T-cell (primary cell): ENCODE measurements around the gene ACOT12. TPM values are rescaled to one million over a fixed set of nuclear protein-coding genes. Genes with fewer than 3 reads are reported as not detected.

Experiments used
- ATAC-seq, 4 experiments: fragments of 200-7000 bp in 3 of 4; fragments of 150-1000 bp in 1 of 4; cut with Tn5 transposase; replicated peaks in 1 of 4; 1 replicate in 3 of 4; 2 replicates in 1 of 4; pipeline ENCODE4 v1.10.0; 2021; ENCODE audit warnings: moderate library complexity in 3 of 4, mild to moderate bottlenecking in 2 of 4, moderate number of reproducible peaks in 1 of 4
- CTCF ChIA-PET, 2 donors: fragments of 300-600 bp; sonication (Branson Sonifier 250); formaldehyde crosslinking; loops; one replicate each; lab custom pipeline; 2022; ENCODE audit warnings: antibody characterized with exemption in 2 of 2; lab: Charles Lee
- POLR2A ChIA-PET, 2 donors: fragments of 300-600 bp; sonication (Branson Sonifier 250); formaldehyde crosslinking; loops; one replicate each; lab custom pipeline; 2022; ENCODE audit warnings: antibody characterized with exemption in 2 of 2; lab: Charles Lee
- DNase-seq, 35 experiments: peaks; one replicate each; pipeline versions ENCODE4 v3.0.0 to v3.0.0-alpha.2; 2013 to 2023
- H3K27ac ChIP-seq: one replicate; pipeline ENCODE4 v1.5.1; 2013; ENCODE audit warnings: low read length
- H3K27me3 ChIP-seq, 2 experiments: replicated peaks in 1 of 2; 1 replicate in 1 of 2; 2 replicates in 1 of 2; pipeline versions ENCODE4 v1.6.1 to v1.7.0; 2013; ENCODE audit warnings: low read length in 1 of 2, mixed read lengths in 1 of 2; ENCODE audit not compliant: control insufficient read depth in 2 of 2, insufficient read depth in 2 of 2; ENCODE audit errors: extremely low read depth in 1 of 2
- H3K36me3 ChIP-seq, 2 donors: 1 replicate in 1 of 2; 2 replicates in 1 of 2; pipeline versions ENCODE4 v1.6.1 to v1.7.0; 2013; ENCODE audit warnings: low read length in 1 of 2; ENCODE audit not compliant: control insufficient read depth in 2 of 2, insufficient read depth in 1 of 2; ENCODE audit errors: extremely low read depth in 1 of 2
- H3K4me1 ChIP-seq, 2 experiments: 1 replicate in 1 of 2; 2 replicates in 1 of 2; pipeline versions ENCODE4 v1.6.1 to v1.7.0; 2013; ENCODE audit warnings: low read length in 2 of 2, mixed read lengths in 1 of 2; ENCODE audit not compliant: insufficient read depth in 2 of 2, control insufficient read depth in 1 of 2; ENCODE audit errors: extremely low read depth in 1 of 2
- H3K4me3 ChIP-seq, 2 donors: 1 replicate in 1 of 2; 2 replicates in 1 of 2; pipeline versions ENCODE4 v1.5.1 to v1.7.0; 2013; ENCODE audit warnings: mild to moderate bottlenecking in 2 of 2, low read length in 1 of 2, moderate library complexity in 1 of 2; ENCODE audit not compliant: control insufficient read depth in 1 of 2; ENCODE audit errors: extremely low read depth in 1 of 2
- H3K9me3 ChIP-seq: 2 replicates; pipeline ENCODE4 v1.7.0; 2013
- H3K27ac Mint-ChIP-seq, 2 donors: one replicate each; pipeline ENCODE4 v1.8.0; 2020 to 2021; ENCODE audit warnings: mild to moderate bottlenecking in 2 of 2, mixed read lengths in 2 of 2
- H3K27me3 Mint-ChIP-seq, 2 donors: one replicate each; pipeline ENCODE4 v1.8.0; 2021 to 2022; ENCODE audit warnings: mixed read lengths in 2 of 2
- H3K36me3 Mint-ChIP-seq: one replicate; pipeline ENCODE4 v1.8.0; 2021; ENCODE audit warnings: mixed read lengths
- H3K4me1 Mint-ChIP-seq, 3 donors: one replicate each; pipeline ENCODE4 v1.8.0; 2020 to 2022; ENCODE audit warnings: mixed read lengths in 3 of 3, mild to moderate bottlenecking in 1 of 3
- H3K4me3 Mint-ChIP-seq, 3 donors: one replicate each; pipeline ENCODE4 v1.8.0; 2020 to 2022; ENCODE audit warnings: mild to moderate bottlenecking in 3 of 3, mixed read lengths in 3 of 3, moderate library complexity in 3 of 3
- H3K9me3 Mint-ChIP-seq, 3 donors: one replicate each; pipeline ENCODE4 v1.8.0; 2020 to 2022; ENCODE audit warnings: mixed read lengths in 3 of 3
- WGBS: methylation state at CpG from one replicate; pipeline ENCODE4 v1.1.5; 2013; ENCODE audit warnings: missing lambda C conversion rate; ENCODE audit not compliant: insufficient coverage; 5-methylcytosine and 5-hydroxymethylcytosine counted together
- total RNA-seq, 35 experiments: library from RNA in 6 of 35; stranded (reverse) in 6 of 35; fragments of 120-200 nt in 1 of 35; gene quantifications; one replicate each; pipeline versions ENCODE4 v1.2.1 to v1.2.4 and lab custom pipeline; 2013 to 2026

ACOT12 gene
- total RNA-seq, 5 donors from 2014 or later (not counting 1 experiment from before 2014, with no cell fraction given), result 0.22 TPM; not detected in 4

- Mint-ChIP-seq H3K27me3 (no peaks in the 10 kb centered on the region), H3K27ac (no peak overlapping the region), H3K4me3 (no peak overlapping the region), H3K36me3 (peaks cover 43% of the 10 kb centered on the region), H3K4me1 (no peaks in the 10 kb centered on the region), H3K9me3 (no peaks in the 10 kb centered on the region)
- 100% methylated on average over 3 of the region's 3 CpGs for WGBS
- POLR2A ChIA-PET, result no interaction called here
- H3K9me3 ChIP-seq, result no peaks in the 10 kb centered on the region
- DNase-seq (no peak), ATAC-seq (no peak)
- H3K4me1 ChIP-seq, result no peaks in the 10 kb centered on the region
- CTCF ChIA-PET, result no interaction called here
- H3K4me3 ChIP-seq, result no peak overlapping the region
- H3K36me3 ChIP-seq, result peaks cover 0 to 25% of the 10 kb centered on the region in 2 donors
- no peak overlapping the region for H3K27ac ChIP-seq
- H3K27me3 ChIP-seq, result no peaks in the 10 kb centered on the region
Observed at GRCh38 chr5:81314581-81314980, 79.4 kb downstream of the ACOT12 start.

- WGBS, result 100% methylated on average over 2 of the region's 3 CpGs
- H3K36me3 Mint-ChIP-seq, result peaks cover 51% of the 10 kb centered on the region
- H3K9me3 ChIP-seq, result no peaks in the 10 kb centered on the region
- H3K4me1 ChIP-seq, result no peaks in the 10 kb centered on the region
- H3K36me3 ChIP-seq, result peaks cover 0 to 31% of the 10 kb centered on the region in 2 donors
- H3K4me3 ChIP-seq, result no peak overlapping the region
- ChIA-PET CTCF (no interaction called here), POLR2A (no interaction called here)
- ATAC-seq, result no peak
- H3K9me3 Mint-ChIP-seq, result no peaks in the 10 kb centered on the region
- no peaks in the 10 kb centered on the region for H3K27me3 ChIP-seq
- H3K4me1 Mint-ChIP-seq, result no peaks in the 10 kb centered on the region
- DNase-seq, result no peak
- no peak overlapping the region for H3K27ac Mint-ChIP-seq
- no peak overlapping the region for H3K27ac ChIP-seq
- H3K4me3 Mint-ChIP-seq, result no peak overlapping the region
- H3K27me3 Mint-ChIP-seq, result no peaks in the 10 kb centered on the region
Observed at GRCh38 chr5:81313686-81314085, 80.2 kb downstream of the ACOT12 start.

- H3K27me3 ChIP-seq, result no peaks in the 10 kb centered on the region
- Mint-ChIP-seq H3K4me3 (no peak overlapping the region), H3K27ac (no peak overlapping the region), H3K27me3 (no peaks in the 10 kb centered on the region), H3K4me1 (no peaks in the 10 kb centered on the region), H3K36me3 (peaks cover 53% of the 10 kb centered on the region), H3K9me3 (no peaks in the 10 kb centered on the region)
- DNase-seq, result no peak
- no peaks in the 10 kb centered on the region for H3K4me1 ChIP-seq
- peaks cover 0 to 34% of the 10 kb centered on the region in 2 donors for H3K36me3 ChIP-seq
- no peaks in the 10 kb centered on the region for H3K9me3 ChIP-seq
- ChIA-PET CTCF (no interaction called here), POLR2A (no interaction called here)
- H3K4me3 ChIP-seq, result no peak overlapping the region
- no peak overlapping the region for H3K27ac ChIP-seq
- no peak for ATAC-seq
Observed at GRCh38 chr5:81313278-81313677, 80.7 kb downstream of the ACOT12 start.

GRCh38 chr5:81310402-81311063 lies 83.4 kb downstream of the ACOT12 start:
- no peak overlapping the region for H3K4me3 Mint-ChIP-seq
- H3K36me3 Mint-ChIP-seq, result peaks cover 53% of the 10 kb centered on the region
- H3K27ac ChIP-seq, result no peak overlapping the region
- DNase-seq (no peak), ATAC-seq (no peak)
- no peaks in the 10 kb centered on the region for H3K4me1 ChIP-seq
- H3K4me3 ChIP-seq, result no peak overlapping the region
- POLR2A ChIA-PET, result no interaction called here
- WGBS, result no CpG with 5 or more reads among the region's 1 CpG
- H3K9me3 Mint-ChIP-seq, result no peaks in the 10 kb centered on the region
- peaks cover 0 to 3% (median 3%) of the 10 kb centered on the region in 3 donors for H3K4me1 Mint-ChIP-seq
- no peaks in the 10 kb centered on the region for H3K9me3 ChIP-seq
- H3K36me3 ChIP-seq, result peaks cover 0 to 34% of the 10 kb centered on the region in 2 donors
- H3K27me3 ChIP-seq, result no peaks in the 10 kb centered on the region
- no peaks in the 10 kb centered on the region for H3K27me3 Mint-ChIP-seq
- CTCF ChIA-PET, result interaction anchor here in 1 of 2 donors (0.6 to 0.9 kb wide), 2 partner anchors 8 to 11 kb away, joined by 4 to 6 read pairs; no protein-coding TSS in a partner anchor
- H3K27ac Mint-ChIP-seq, result no peak overlapping the region

- no CpG with 5 or more reads among the region's 2 CpGs for WGBS
- DNase-seq (no peak), ATAC-seq (no peak)
- no peaks in the 10 kb centered on the region for H3K4me1 ChIP-seq
- no peaks in the 10 kb centered on the region for H3K27me3 ChIP-seq
- no peak overlapping the region for H3K27ac ChIP-seq
- H3K9me3 ChIP-seq, result no peaks in the 10 kb centered on the region
- Mint-ChIP-seq H3K27ac (no peak overlapping the region), H3K27me3 (no peaks in the 10 kb centered on the region), H3K9me3 (no peaks in the 10 kb centered on the region), H3K36me3 (peaks cover 48% of the 10 kb centered on the region), H3K4me1 (peaks cover 9 to 14% (median 12%) of the 10 kb centered on the region in 3 donors), H3K4me3 (no peak overlapping the region)
- ChIA-PET POLR2A (no interaction called here), CTCF (interaction anchor here in 1 of 2 donors (0.5 to 1.5 kb wide), 2 partner anchors 9 to 622 kb away, joined by 3 to 8 read pairs; no protein-coding TSS in a partner anchor)
- no peak overlapping the region for H3K4me3 ChIP-seq
- H3K36me3 ChIP-seq, result peaks cover 0 to 33% of the 10 kb centered on the region in 2 donors
Observed at GRCh38 chr5:81308836-81309235, 85.1 kb downstream of the ACOT12 start.

GRCh38 chr5:81305785-81306184 lies 88.1 kb downstream of the ACOT12 start:
- Histone ChIP-seq H3K4me3 (no peak overlapping the region), H3K4me1 (peaks cover 8 to 15% of the 10 kb centered on the region in 2 experiments), H3K27ac (no peak overlapping the region), H3K36me3 (peaks cover 0 to 17% of the 10 kb centered on the region in 2 donors), H3K27me3 (no peaks in the 10 kb centered on the region), H3K9me3 (no peaks in the 10 kb centered on the region)
- no peak overlapping the region for H3K4me3 Mint-ChIP-seq
- H3K36me3 Mint-ChIP-seq, result peaks cover 24% of the 10 kb centered on the region
- no peak overlapping the region for H3K27ac Mint-ChIP-seq
- ATAC-seq, result no peak
- no peak for DNase-seq
- ChIA-PET CTCF (no interaction called here), POLR2A (no interaction called here)
- no peaks in the 10 kb centered on the region for H3K9me3 Mint-ChIP-seq
- no peaks in the 10 kb centered on the region for H3K27me3 Mint-ChIP-seq
- peaks cover 29 to 32% (median 32%) of the 10 kb centered on the region in 3 donors for H3K4me1 Mint-ChIP-seq
